CD4-positive, alpha-beta T cell treated with Interleukin-6 at 100 ng/mL for 8 hours (primary cell): Measurements from ENCODE around the gene CTSW.
A peak's percentile ranks its signal among the peaks of the same experiment; 100 is the strongest.

Experiments used
- DNase-seq: peaks from one replicate; pipeline ENCODE4 v3.0.0-alpha.2; 2020; ENCODE audit warnings: mixed read lengths, low spot score

Gene CTSW

DNA sequence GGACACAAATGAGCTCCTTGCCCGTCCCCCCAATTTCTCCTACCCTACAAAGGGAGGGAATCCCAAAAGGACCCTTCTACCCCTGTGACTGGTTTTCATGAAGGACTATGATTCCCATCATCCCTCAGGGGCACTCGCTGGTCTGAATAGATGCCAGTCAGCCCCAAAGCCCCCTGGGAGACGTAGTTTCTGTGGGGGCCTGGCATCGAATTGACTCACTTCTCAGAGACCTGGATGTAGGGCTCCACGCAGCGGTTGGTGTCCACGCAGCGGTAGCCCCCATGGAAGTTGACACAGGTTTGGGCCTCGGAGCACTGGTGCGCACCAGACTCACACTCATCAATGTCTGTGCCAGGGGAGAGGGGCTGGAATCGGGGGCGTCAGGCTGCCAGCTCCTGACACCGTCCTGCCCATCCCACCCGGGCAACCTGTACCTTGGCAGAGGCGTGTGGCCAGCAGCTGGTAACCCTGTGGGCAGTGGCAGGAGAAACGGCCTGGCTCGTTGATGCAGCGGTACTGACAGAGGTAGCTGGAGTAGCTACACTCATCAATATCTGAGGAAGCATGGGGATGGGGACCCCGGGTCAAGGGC lies 11.5 kb upstream of the CTSW start:
- DNase-seq = no peak

GRCh38 chr11:65868907-65869306 lies 10.7 kb upstream of the CTSW start:
- DNase-seq = no peak

- DNase-seq = no peak
These were observed 9.9 kb upstream of the CTSW start for GRCh38 chr11:65869643-65870306.

DNA sequence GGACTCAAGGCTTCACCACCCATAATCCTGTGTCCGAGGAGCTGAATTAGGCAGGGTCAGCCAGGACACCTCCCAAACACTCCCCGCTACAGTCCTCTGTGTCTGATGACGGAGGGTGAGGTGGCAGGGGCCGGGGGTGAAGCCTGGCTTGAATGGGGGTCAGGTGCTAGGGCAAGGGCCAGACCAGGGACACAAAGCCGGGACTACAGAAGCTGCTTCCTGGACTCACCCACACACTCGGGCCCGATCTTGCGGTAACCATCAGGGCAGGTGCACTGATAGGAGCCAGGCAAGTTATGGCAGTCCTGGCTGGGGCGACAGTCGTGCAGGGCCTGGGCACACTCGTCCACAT lies 9.4 kb upstream of the CTSW start:
- no peak for DNase-seq

DNA sequence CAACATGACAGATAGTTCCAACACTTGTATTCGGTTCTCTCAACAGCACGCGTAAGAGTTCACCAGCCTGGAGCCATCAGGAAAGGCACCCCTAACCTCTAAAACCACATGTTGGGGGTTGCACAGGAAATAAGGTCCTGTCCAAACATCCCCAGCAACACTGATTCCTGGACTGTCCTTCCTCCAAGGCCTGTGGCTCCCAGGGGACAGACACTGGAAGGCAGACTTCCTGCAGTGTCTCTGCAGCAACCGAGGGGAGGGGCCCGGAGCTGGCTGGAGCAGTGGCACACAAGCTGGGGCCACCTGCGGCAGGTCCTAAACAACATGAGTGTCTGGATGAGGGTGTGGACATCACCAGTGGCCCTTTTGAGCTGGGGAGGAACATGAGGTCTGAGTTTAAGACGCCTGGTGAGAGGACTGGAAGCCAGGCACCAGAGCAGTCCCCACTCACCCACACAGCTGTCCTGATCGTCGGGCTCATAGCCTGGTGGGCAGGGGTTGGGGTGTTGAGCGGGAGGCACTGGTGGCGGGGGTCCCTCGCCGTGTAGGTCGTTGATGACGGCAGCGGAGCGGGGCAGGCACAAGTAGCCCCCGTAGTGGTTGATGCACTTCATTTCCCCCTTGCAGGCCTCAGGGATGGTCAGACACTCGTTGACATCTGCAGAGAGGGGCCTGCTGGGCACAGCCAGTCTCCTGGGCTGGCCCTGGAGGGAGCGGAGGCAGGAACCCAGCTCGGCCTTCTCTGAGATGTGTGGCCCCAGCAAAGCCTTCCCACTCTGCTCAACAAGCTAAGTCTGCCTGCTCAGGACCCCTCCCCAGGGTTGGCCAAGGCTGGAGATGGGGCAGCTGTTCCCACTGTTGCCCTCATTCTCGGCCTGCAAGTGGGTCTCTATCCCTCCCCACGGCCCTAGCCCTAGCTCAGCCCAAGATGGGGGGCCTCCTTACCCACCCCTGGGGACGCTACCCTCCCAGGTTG lies 8.6 kb upstream of the CTSW start:
- DNase-seq = no peak

DNA sequence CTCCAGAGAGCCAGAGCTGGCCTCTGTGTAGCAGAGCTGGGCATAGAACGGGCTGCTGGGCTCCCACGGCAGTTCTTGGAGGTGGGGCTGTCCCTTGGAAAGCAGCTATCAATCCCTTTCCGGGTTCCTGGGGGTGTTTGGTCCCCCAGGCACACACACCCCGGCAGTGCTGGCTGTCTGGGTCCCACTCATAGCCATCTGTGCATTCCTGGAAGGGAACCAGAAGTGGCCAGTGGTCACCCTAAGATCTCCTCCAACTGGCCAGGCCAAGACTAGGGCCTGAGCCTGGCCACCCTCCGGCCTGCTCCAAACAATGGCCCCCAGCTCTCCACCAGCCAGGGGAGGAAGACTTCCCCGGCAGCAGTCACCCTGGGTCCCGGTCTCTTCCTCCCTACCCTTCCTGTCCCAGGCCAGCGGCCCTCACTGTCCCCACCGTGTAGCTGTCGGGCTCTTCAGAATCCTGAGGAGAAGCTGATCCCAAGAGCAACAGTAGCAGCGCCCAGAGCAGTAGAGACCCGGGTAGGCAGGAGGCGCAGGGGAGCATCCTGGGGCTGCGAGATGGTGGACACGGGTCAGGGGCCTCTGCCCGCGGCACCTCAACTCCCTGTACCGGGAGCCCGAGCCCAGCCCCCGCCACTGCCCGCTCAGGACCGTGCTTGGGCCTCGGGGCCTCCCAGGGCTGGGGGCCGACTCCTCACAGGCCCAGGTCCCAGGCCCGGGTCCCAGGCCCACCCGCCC lies 7.7 kb upstream of the CTSW start:
- DNase-seq = no peak

DNA sequence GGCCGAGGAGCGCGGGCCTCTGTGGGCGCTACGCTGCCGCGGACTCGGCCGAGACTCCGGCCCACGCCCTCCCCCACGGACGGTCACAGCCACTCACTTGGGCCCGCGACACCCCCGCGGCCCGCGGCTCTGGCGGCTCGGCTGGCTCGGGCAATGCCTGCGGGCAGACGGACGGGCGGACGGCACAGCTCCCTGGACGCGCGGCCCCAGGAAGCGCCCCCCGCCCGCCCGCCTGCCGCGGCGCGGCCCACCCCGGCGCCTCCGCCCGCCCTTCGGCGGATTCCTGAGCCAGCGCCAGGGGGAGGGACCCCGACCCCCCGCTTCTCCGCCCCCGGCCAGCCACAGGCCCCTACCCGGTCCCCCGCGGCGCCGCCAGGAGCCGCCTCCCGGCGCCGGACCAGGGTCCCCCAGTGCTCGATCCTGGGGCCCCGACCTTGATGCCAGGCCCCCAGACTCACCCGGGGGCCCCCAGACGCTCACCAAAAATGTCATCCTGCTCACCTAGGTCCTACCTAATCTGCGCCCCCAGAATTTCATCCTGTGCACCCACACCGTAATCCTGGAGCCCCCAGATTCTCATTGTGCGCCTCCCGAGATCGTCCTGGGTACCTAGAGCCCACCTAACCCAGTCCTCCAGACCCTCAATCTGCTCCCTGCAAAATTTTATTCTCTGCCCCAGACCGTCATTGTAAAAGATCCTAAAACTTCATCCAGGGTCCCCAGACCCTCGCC lies 6.9 kb upstream of the CTSW start, which contains the start of gene EFEMP2:
TSS of gene EFEMP2 (minus strand) at position 215 of the 732 bp plus-strand sequence. CDS start 446 bp downstream, outside the sequence.
- DNase-seq = no peak

- peak; percentile 95 for DNase-seq
These were observed 6.1 kb upstream of the CTSW start for GRCh38 chr11:65873318-65874156.

GRCh38 chr11:65880027-65880426 lies 390 bp downstream of the CTSW start:
- no peak for DNase-seq

DNA sequence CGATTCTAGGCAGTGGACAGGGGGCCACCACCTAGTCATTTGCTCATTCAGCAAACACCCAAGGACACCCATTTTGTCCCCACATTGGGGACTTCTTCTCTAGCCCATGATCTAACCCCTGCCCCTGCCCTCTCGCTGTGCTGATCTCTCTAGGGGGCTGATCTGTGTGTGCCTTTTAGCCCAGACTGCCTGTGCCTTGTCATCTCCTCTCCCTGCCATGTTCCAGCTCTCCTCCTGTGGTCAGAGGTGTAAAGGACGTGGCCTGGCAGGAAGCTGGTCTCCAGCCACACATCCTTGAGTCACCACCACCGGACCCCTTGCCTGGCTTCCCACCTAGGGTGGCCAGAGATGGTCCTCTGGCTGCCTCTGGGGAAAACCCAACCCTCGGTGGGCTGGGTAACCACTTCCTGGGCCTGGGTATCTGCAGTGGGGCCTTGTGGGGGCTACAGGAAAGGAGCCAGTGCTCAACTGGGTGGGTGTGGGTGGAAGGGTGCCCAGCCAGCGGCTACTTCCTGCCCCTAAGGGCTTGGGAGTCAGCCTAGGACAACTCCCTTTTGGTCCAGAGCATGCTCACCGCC lies 1.3 kb downstream of the CTSW start:
- DNase-seq = no peak

- DNase-seq = no peak
These were observed 2.8 kb downstream of the CTSW start for GRCh38 chr11:65882120-65883057.

- no peak for DNase-seq
These were observed 3.6 kb downstream of the CTSW start for GRCh38 chr11:65883058-65883761.

GRCh38 chr11:65883786-65884715 lies 4.4 kb downstream of the CTSW start:
- DNase-seq = no peak

GRCh38 chr11:65884716-65885092 lies 5.1 kb downstream of the CTSW start:
- DNase-seq = peak; percentile 80

GRCh38 chr11:65885231-65885630 lies 5.6 kb downstream of the CTSW start:
- DNase-seq = no peak

GRCh38 chr11:65885808-65886536 lies 6.3 kb downstream of the CTSW start:
- no peak for DNase-seq
